Measurements from ENCODE around the gene TACC2. TPM values are rescaled to one million over a fixed set of nuclear protein-coding genes. Genes with fewer than 3 reads are reported as not detected.

Gene TACC2
- total and polyA plus RNA-seq, 5 donors from 2014 or later = not detected

DNA sequence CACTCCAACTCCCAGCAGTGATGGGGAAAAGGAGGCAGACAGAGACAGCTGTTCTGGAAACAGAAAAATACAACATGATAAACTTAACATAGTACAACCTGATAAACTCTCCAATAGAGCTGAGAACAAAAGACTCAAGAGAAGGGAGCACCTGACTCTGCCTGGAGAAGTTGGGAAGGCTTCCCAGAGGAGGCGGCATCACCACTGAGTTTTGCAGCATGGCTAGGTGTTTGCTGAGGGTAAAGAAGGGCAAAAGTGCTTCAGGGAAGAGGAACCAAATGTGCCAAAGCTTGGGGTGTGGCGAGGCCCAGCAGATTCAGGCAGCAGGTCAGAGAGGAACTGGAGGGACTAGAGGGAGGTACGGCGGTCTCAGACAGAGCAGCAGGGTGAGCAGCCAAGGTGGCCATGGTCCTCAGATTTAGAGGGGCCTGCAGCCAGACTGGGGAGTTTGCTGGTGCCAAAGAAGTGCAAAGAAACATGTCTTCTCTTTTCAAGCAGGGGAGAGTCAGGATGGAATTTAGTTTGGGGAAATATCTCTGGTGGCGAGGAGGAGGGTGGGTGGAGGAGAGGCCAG, 162.2 kb downstream of the TACC2 start:
- no peaks in the 10 kb centered on the region for H3K36me3 Mint-ChIP-seq
- Histone ChIP-seq H3K4me3 (ENCODE audit: low read depth, low read length) (no peak overlapping the region), H3K9me3 (ENCODE audit: control insufficient read depth in 2 of 2, low read length in 2 of 2) (no peaks in the 10 kb centered on the region), H3K4me1 (ENCODE audit: control insufficient read depth, insufficient read depth, low read length, poor library complexity, severe bottlenecking) (no peaks in the 10 kb centered on the region), H3K36me3 (ENCODE audit: control insufficient read depth, insufficient read depth, low read length) (no peaks in the 10 kb centered on the region), H3K27me3 (ENCODE audit: control insufficient read depth, insufficient read depth, low read length) (no peaks in the 10 kb centered on the region), H3K27ac (ENCODE audit: insufficient read depth, low read length, poor library complexity, severe bottlenecking) (no peak overlapping the region)
- H3K27ac Mint-ChIP-seq = no peak overlapping the region
- ATAC-seq (ENCODE audit: low read depth in 2 of 2) (no peak), DNase-seq (no peak)
- peaks cover 4% of the 10 kb centered on the region for H3K27me3 Mint-ChIP-seq
- no peaks in the 10 kb centered on the region for H3K4me1 Mint-ChIP-seq
- no peak overlapping the region for H3K4me3 Mint-ChIP-seq
- H3K9me3 Mint-ChIP-seq = no peaks in the 10 kb centered on the region

DNA sequence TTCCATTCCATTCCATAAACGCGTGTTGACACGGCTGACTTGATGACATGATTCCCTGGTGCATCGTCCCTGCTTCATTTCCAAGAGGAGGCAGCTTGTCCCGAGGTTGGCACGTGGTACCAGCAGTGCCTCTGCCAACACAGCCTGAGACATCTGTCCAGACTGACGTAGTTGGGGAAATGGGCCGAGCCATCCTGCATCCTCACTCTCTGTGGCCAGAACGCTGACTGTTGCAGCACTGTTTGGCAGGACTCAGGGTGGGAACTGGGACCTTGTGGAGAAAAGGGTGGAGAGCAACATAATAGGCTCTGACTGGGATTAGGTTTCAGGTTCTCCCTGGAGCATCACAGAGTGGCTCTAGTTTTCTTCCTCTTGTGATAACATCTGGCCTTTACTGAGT, 163.6 kb downstream of the TACC2 start:
- H3K27me3 Mint-ChIP-seq = peaks cover 7% of the 10 kb centered on the region
- no peak overlapping the region for H3K4me3 ChIP-seq (ENCODE audit: low read depth, low read length)
- H3K4me1 Mint-ChIP-seq = no peaks in the 10 kb centered on the region
- no peaks in the 10 kb centered on the region for H3K9me3 ChIP-seq (ENCODE audit: control insufficient read depth in 2 of 2, low read length in 2 of 2)
- DNase-seq (no peak), ATAC-seq (ENCODE audit: low read depth in 2 of 2) (no peak)
- H3K27ac Mint-ChIP-seq = no peak overlapping the region
- H3K36me3 ChIP-seq (ENCODE audit: control insufficient read depth, insufficient read depth, low read length) = no peaks in the 10 kb centered on the region
- H3K4me1 ChIP-seq (ENCODE audit: control insufficient read depth, insufficient read depth, low read length, poor library complexity, severe bottlenecking) = no peaks in the 10 kb centered on the region
- no peaks in the 10 kb centered on the region for H3K27me3 ChIP-seq (ENCODE audit: control insufficient read depth, insufficient read depth, low read length)
- H3K27ac ChIP-seq (ENCODE audit: insufficient read depth, low read length, poor library complexity, severe bottlenecking) = no peak overlapping the region
- H3K4me3 Mint-ChIP-seq = no peak overlapping the region
- no peaks in the 10 kb centered on the region for H3K36me3 Mint-ChIP-seq
- no peaks in the 10 kb centered on the region for H3K9me3 Mint-ChIP-seq

DNA sequence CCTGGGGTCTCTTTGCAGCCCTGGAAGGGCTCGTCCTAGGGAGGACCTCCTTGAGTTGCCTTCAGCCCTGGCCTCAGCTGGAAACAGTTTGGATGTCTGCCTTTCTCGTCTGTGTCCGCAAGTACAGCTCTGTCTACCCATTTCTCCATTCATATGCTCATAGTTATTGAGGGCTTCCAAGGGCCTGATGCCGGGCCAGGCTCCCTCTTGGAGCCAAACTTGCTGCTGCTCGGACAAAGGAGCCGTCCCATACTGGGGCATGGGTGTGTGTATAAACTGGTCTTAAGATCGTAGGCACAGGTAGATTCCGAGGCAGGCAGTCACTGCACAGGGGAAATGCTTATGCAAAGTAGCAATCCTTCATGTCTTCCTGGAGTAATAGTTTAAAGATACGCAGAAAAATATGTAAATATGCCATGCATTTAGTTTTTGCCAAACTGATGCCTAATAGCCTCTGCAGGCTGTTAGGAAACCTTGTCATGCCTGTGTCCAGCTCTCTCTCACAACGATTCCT, 165.1 kb downstream of the TACC2 start:
- H3K36me3 ChIP-seq (ENCODE audit: control insufficient read depth, insufficient read depth, low read length) = no peaks in the 10 kb centered on the region
- H3K4me3 ChIP-seq (ENCODE audit: low read depth, low read length) = no peak overlapping the region
- no peaks in the 10 kb centered on the region for H3K4me1 Mint-ChIP-seq
- no peak overlapping the region for H3K27ac Mint-ChIP-seq
- H3K9me3 Mint-ChIP-seq = no peaks in the 10 kb centered on the region
- peaks cover 13% of the 10 kb centered on the region for H3K27me3 Mint-ChIP-seq
- H3K4me3 Mint-ChIP-seq = no peak overlapping the region
- no peaks in the 10 kb centered on the region for H3K4me1 ChIP-seq (ENCODE audit: control insufficient read depth, insufficient read depth, low read length, poor library complexity, severe bottlenecking)
- no peaks in the 10 kb centered on the region for H3K27me3 ChIP-seq (ENCODE audit: control insufficient read depth, insufficient read depth, low read length)
- DNase-seq (no peak), ATAC-seq (ENCODE audit: low read depth in 2 of 2) (no peak)
- H3K36me3 Mint-ChIP-seq = no peaks in the 10 kb centered on the region
- H3K9me3 ChIP-seq (ENCODE audit: control insufficient read depth in 2 of 2, low read length in 2 of 2) = no peaks in the 10 kb centered on the region
- no peak overlapping the region for H3K27ac ChIP-seq (ENCODE audit: insufficient read depth, low read length, poor library complexity, severe bottlenecking)

DNA sequence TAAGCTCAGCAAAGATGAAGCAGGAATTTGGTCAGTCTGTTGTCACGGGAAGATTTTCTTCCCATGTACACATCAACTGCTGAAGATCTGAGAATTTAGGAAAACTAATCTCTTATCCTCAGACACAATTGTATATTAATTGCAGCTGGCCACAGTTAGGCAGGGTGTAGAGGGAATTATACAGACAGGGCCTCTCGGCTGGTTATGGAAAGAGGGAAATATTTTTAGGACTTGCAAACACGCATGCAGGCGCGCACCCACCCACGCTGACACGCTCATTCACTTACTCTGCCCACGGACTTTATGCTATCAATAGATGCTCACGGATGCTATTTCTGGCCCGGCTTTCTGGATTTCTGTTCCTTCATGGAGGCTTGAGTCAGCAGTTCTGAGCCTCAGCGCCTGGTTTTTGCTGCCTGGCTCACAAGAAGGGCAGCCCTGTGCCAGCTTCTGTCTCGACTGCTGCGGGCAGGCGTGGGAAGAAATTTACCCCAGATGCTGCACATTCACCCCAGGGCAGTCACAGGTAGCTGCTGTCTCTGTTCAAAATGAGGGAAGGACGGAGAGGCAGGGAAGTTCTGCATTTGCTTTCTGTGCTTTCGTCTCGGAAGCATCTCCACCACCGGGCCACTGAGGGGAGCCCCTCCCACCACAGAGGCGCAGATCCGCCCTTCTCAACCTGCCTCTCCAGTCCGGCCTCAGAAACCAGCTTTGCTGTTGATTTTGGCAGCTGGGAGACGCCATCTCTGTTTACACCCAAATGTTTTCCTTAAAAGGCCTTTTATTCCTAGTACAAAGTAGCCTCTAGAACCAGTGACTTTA, 165.8 kb downstream of the TACC2 start:
- DNase-seq (no peak), ATAC-seq (ENCODE audit: low read depth in 2 of 2) (no peak)
- no peaks in the 10 kb centered on the region for H3K4me1 ChIP-seq (ENCODE audit: control insufficient read depth, insufficient read depth, low read length, poor library complexity, severe bottlenecking)
- no peak overlapping the region for H3K4me3 ChIP-seq (ENCODE audit: low read depth, low read length)
- no peaks in the 10 kb centered on the region for H3K4me1 Mint-ChIP-seq
- no peak overlapping the region for H3K27ac Mint-ChIP-seq
- no peak overlapping the region for H3K4me3 Mint-ChIP-seq
- H3K27ac ChIP-seq (ENCODE audit: insufficient read depth, low read length, poor library complexity, severe bottlenecking) = no peak overlapping the region
- H3K27me3 Mint-ChIP-seq = peaks cover 13% of the 10 kb centered on the region
- no peaks in the 10 kb centered on the region for H3K27me3 ChIP-seq (ENCODE audit: control insufficient read depth, insufficient read depth, low read length)
- no peaks in the 10 kb centered on the region for H3K9me3 ChIP-seq (ENCODE audit: control insufficient read depth in 2 of 2, low read length in 2 of 2)
- H3K36me3 ChIP-seq (ENCODE audit: control insufficient read depth, insufficient read depth, low read length) = no peaks in the 10 kb centered on the region
- H3K9me3 Mint-ChIP-seq = no peaks in the 10 kb centered on the region
- no peaks in the 10 kb centered on the region for H3K36me3 Mint-ChIP-seq

GRCh38 chr10:122157451-122157850, 168.5 kb downstream of the TACC2 start:
- Histone ChIP-seq H3K27me3 (ENCODE audit: control insufficient read depth, insufficient read depth, low read length) (peaks cover 3% of the 10 kb centered on the region), H3K9me3 (ENCODE audit: control insufficient read depth in 2 of 2, low read length in 2 of 2) (no peaks in the 10 kb centered on the region), H3K27ac (ENCODE audit: insufficient read depth, low read length, poor library complexity, severe bottlenecking) (no peak overlapping the region), H3K4me1 (ENCODE audit: control insufficient read depth, insufficient read depth, low read length, poor library complexity, severe bottlenecking) (no peaks in the 10 kb centered on the region), H3K4me3 (ENCODE audit: low read depth, low read length) (no peak overlapping the region), H3K36me3 (ENCODE audit: control insufficient read depth, insufficient read depth, low read length) (no peaks in the 10 kb centered on the region)
- Mint-ChIP-seq H3K27ac (no peak overlapping the region), H3K4me1 (no peaks in the 10 kb centered on the region), H3K36me3 (no peaks in the 10 kb centered on the region), H3K4me3 (no peak overlapping the region), H3K27me3 (peaks cover 32% of the 10 kb centered on the region), H3K9me3 (no peaks in the 10 kb centered on the region)
- ATAC-seq (ENCODE audit: low read depth in 2 of 2) (no peak), DNase-seq (no peak)

GRCh38 chr10:122158362-122158761, 169.4 kb downstream of the TACC2 start:
- Histone ChIP-seq H3K4me3 (ENCODE audit: low read depth, low read length) (no peak overlapping the region), H3K27me3 (ENCODE audit: control insufficient read depth, insufficient read depth, low read length) (peaks cover 3% of the 10 kb centered on the region), H3K27ac (ENCODE audit: insufficient read depth, low read length, poor library complexity, severe bottlenecking) (no peak overlapping the region), H3K9me3 (ENCODE audit: control insufficient read depth in 2 of 2, low read length in 2 of 2) (no peaks in the 10 kb centered on the region), H3K4me1 (ENCODE audit: control insufficient read depth, insufficient read depth, low read length, poor library complexity, severe bottlenecking) (no peaks in the 10 kb centered on the region), H3K36me3 (ENCODE audit: control insufficient read depth, insufficient read depth, low read length) (no peaks in the 10 kb centered on the region)
- Mint-ChIP-seq H3K4me1 (no peaks in the 10 kb centered on the region), H3K27ac (no peak overlapping the region), H3K36me3 (no peaks in the 10 kb centered on the region), H3K4me3 (no peak overlapping the region), H3K9me3 (no peaks in the 10 kb centered on the region), H3K27me3 (peaks cover 32% of the 10 kb centered on the region)
- no peak for ATAC-seq (ENCODE audit: low read depth in 2 of 2)
- no peak for DNase-seq

- Mint-ChIP-seq H3K27ac (no peak overlapping the region), H3K27me3 (peaks cover 37% of the 10 kb centered on the region), H3K9me3 (no peaks in the 10 kb centered on the region), H3K36me3 (no peaks in the 10 kb centered on the region), H3K4me1 (peaks cover 0 to 4% (median 1%) of the 10 kb centered on the region in 4 donors), H3K4me3 (no peak overlapping the region)
- H3K27ac ChIP-seq (ENCODE audit: insufficient read depth, low read length, poor library complexity, severe bottlenecking) = no peak overlapping the region
- peaks cover 5% of the 10 kb centered on the region for H3K27me3 ChIP-seq (ENCODE audit: control insufficient read depth, insufficient read depth, low read length)
- H3K4me3 ChIP-seq (ENCODE audit: low read depth, low read length) = no peak overlapping the region
- DNase-seq (no peak), ATAC-seq (ENCODE audit: low read depth in 2 of 2) (no peak)
- H3K9me3 ChIP-seq (ENCODE audit: control insufficient read depth in 2 of 2, low read length in 2 of 2) = no peaks in the 10 kb centered on the region
- no peaks in the 10 kb centered on the region for H3K36me3 ChIP-seq (ENCODE audit: control insufficient read depth, insufficient read depth, low read length)
- H3K4me1 ChIP-seq (ENCODE audit: control insufficient read depth, insufficient read depth, low read length, poor library complexity, severe bottlenecking) = peaks cover 3% of the 10 kb centered on the region
Observed at GRCh38 chr10:122159141-122159970, 170.4 kb downstream of the TACC2 start.
